HCT116 (cell line): Measurements from ENCODE around the gene RNF151. TPM values are rescaled to one million over a fixed set of nuclear protein-coding genes. Genes with fewer than 3 reads are reported as not detected.
"Not testable (repeated sequence)": the region's sequence is repeated elsewhere in the genome, so short reads cannot be mapped to it uniquely, and the experiment has no call there.

Experiments
- ATAC-seq: fragments of 200-7000 bp; cut with Tn5 transposase; 2 replicates; pipeline ENCODE4 v1.9.1; 2020; ENCODE audit warnings: mild to moderate bottlenecking, moderate library complexity
- BruUV-seq: library from RNA; stranded (reverse); fragments of 400-500 nt; replicated peaks from 2 replicates; lab custom pipeline; 2021; lab: Mats Ljungman, UMichigan
- CTCF ChIA-PET: fragments of 300-600 bp; sonication (Branson Sonifier 250); formaldehyde crosslinking; loops from one replicate; lab custom pipeline; 2021; ENCODE audit warnings: antibody characterized with exemption; lab: Charles Lee
- POLR2A ChIA-PET: fragments of 300-600, 350-600 bp; sonication (Branson Sonifier 250); formaldehyde crosslinking; loops from one replicate; lab custom pipeline; 2021; ENCODE audit warnings: antibody characterized with exemption; lab: Charles Lee
- RAD21 ChIA-PET, 2 experiments: fragments of 300-600 bp; sonication (Branson Sonifier 250); formaldehyde crosslinking; loops; one replicate each; lab custom pipeline; 2023; ENCODE audit warnings: low total read pairs in 2 of 2; ENCODE audit not compliant: uncharacterized antibody in 2 of 2, unreplicated experiment in 2 of 2, low non-redundant PET in 1 of 2; lab: Charles Lee
- DNase-seq: peaks from one replicate; pipeline ENCODE4 v3.0.0-alpha.2; 2010; ENCODE audit warnings: low read depth, low spot score
- H2AFZ ChIP-seq: fragments of 200-600 bp; shearing (Covaris generic), sonication (generic); 2 replicates; pipeline ENCODE4 v1.6.1; 2017; ENCODE audit warnings: low read depth, mixed run types, mixed read lengths, antibody characterized with exemption, low read length; ENCODE audit not compliant: poor library complexity, severe bottlenecking
- H3K27ac ChIP-seq: 2 replicates; pipeline ENCODE4 v1.5.1; 2012; ENCODE audit warnings: low read depth, low read length
- H3K27me3 ChIP-seq: fragments of 200-600 bp; sonication (generic); 2 replicates; pipeline ENCODE4 v1.6.1; 2016; ENCODE audit warnings: mixed run types, low read length, mixed read lengths; ENCODE audit not compliant: insufficient read depth
- H3K36me3 ChIP-seq, 2 experiments: fragments of 200-500 bp in 1 of 2; fragments of 200-600 bp in 1 of 2; sonication (Bioruptor generic) in 1 of 2; sonication (generic) in 1 of 2; 2 replicates each; pipeline versions ENCODE4 v1.5.1 to v1.6.1; 2014 to 2016; ENCODE audit warnings: low read length in 2 of 2, inconsistent platforms in 1 of 2, mixed read lengths in 1 of 2, mixed run types in 1 of 2; ENCODE audit not compliant: insufficient read depth in 2 of 2, control insufficient read depth in 1 of 2
- H3K4me1 ChIP-seq, 2 experiments: fragments of 200-600 bp in 1 of 2; sonication (generic) in 1 of 2; 2 replicates each; pipeline versions ENCODE4 v1.5.1 to v1.6.1; 2012 to 2017; ENCODE audit warnings: low read length in 2 of 2, inconsistent platforms in 1 of 2, mild to moderate bottlenecking in 1 of 2, mixed read lengths in 1 of 2, mixed run types in 1 of 2, moderate library complexity in 1 of 2; ENCODE audit not compliant: insufficient read depth in 2 of 2, control insufficient read depth in 1 of 2
- H3K4me2 ChIP-seq: fragments of 200-600 bp; sonication (generic); 2 replicates; pipeline ENCODE4 v1.6.1; 2017; ENCODE audit warnings: mixed run types, low read length, mixed read lengths
- H3K4me3 ChIP-seq, 2 experiments: fragments of 200-600 bp in 1 of 2; sonication (generic) in 1 of 2; replicated peaks in 1 of 2; 2 replicates each; pipeline ENCODE4 v1.5.1; 2011 to 2016; ENCODE audit warnings: low read length in 2 of 2, control low read depth in 1 of 2, low read depth in 1 of 2, mild to moderate bottlenecking in 1 of 2, mixed read lengths in 1 of 2, mixed run types in 1 of 2
- H3K79me2 ChIP-seq: fragments of 200-600 bp; sonication (generic); 2 replicates; pipeline ENCODE4 v1.6.1; 2017; ENCODE audit warnings: mild to moderate bottlenecking, mixed run types, low read length, moderate library complexity, mixed read lengths; ENCODE audit not compliant: insufficient read depth
- H3K9ac ChIP-seq: fragments of 200-600 bp; sonication (generic); 2 replicates; pipeline ENCODE4 v1.6.1; 2016; ENCODE audit warnings: low read length, mixed read lengths
- H3K9me2 ChIP-seq: fragments of 200-600 bp; sonication (generic), shearing (Covaris generic); 2 replicates; pipeline ENCODE4 v1.6.1; 2017; ENCODE audit warnings: mixed run types, mild to moderate bottlenecking, moderate library complexity; ENCODE audit not compliant: insufficient read depth
- H3K9me3 ChIP-seq, 2 experiments: fragments of 200-500 bp in 1 of 2; fragments of 200-600 bp in 1 of 2; sonication (Bioruptor generic) in 1 of 2; sonication (generic) in 1 of 2; 2 replicates each; pipeline ENCODE4 v1.6.1; 2014 to 2017; ENCODE audit warnings: low read length in 2 of 2, mixed read lengths in 2 of 2, inconsistent platforms in 1 of 2, low read depth in 1 of 2, mild to moderate bottlenecking in 1 of 2, mixed run types in 1 of 2, moderate library complexity in 1 of 2; ENCODE audit not compliant: control insufficient read depth in 1 of 2, insufficient read depth in 1 of 2
- H4K20me1 ChIP-seq: fragments of 200-600 bp; sonication (generic), shearing (Covaris generic); 2 replicates; pipeline ENCODE4 v1.6.1; 2017; ENCODE audit warnings: mixed run types, mild to moderate bottlenecking, moderate library complexity; ENCODE audit not compliant: insufficient read depth
- POLR2A ChIP-seq: IDR thresholded peaks from 2 replicates; pipeline ENCODE4 v1.7.0; 2011; ENCODE audit warnings: borderline replicate concordance; ENCODE audit not compliant: insufficient read depth, insufficient read length; ENCODE audit errors: extremely low read depth
- POLR2AphosphoS5 ChIP-seq: IDR thresholded peaks from 2 replicates; pipeline ENCODE4 v1.6.1; 2011; ENCODE audit warnings: mild to moderate bottlenecking, low read depth, low read length, moderate library complexity
- SP1 ChIP-seq: IDR thresholded peaks from 2 replicates; pipeline ENCODE4 v1.6.1; 2012; ENCODE audit warnings: low read depth
- intact Hi-C: fragments of 100-400 bp; cut with micrococcal nuclease; formaldehyde crosslinking; loops from 2 replicates; pipeline ENCODE4 v1.10.0; 2022
- total RNA-seq: library from RNA; stranded (reverse); gene quantifications from one replicate; pipeline ENCODE4 v1.2.1, GENCODE V29; 2021; ENCODE audit not compliant: unreplicated experiment

Gene RNF151
- total RNA-seq, 1 experiment from 2014 or later, result 0.30 TPM

DNA sequence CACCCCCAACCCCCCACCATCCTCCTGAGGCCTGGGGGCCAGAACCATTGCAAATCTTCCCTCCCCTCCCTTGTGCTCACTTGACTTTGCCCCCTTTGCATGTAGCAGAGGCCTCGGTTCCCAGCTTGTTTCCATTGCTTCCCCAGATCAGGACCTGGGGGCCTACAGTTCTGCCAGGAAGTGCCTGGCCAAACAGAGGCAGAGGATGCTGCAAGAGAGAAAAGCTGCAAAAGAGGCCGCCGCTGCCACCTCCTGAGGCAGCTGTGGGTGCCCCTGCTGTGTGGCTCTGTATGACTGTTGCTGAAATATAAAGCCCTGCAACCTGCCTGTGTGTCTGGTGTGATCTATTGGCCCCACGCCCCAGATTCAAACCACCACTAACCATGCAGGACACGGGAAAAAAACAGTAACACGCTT is 5.0 kb upstream of the RNF151 start:
- DNase-seq (no peak), ATAC-seq (peak; percentile 4)
- ChIA-PET POLR2A (interaction anchor here (0.6 to 3.2 kb wide), 7 partner anchors 9 to 163 kb away, joined by 3 to 21 read pairs (median 5); partner anchors contain the start of genes MSRB1 and TBL3), RAD21 (no interaction called here), CTCF (interaction anchor here (1.7 kb wide), 1 partner anchor 179 kb away, joined by 3 read pairs; no protein-coding TSS in a partner anchor)
- peaks cover 6 to 20% of the 10 kb centered on the region in 2 experiments for H3K36me3 ChIP-seq
- no peaks in the 10 kb centered on the region for H3K9me2 ChIP-seq
- no peaks in the 10 kb centered on the region for H3K27me3 ChIP-seq
- H3K4me2 ChIP-seq, result peak overlapping the region; percentile 88
- peaks cover 11% of the 10 kb centered on the region; the same call in 1 of the 2 replicates for H4K20me1 ChIP-seq
- H3K9ac ChIP-seq, result peak overlapping the region; percentile 93
- TF ChIP-seq POLR2A, result peak; percentile 88
- TF ChIP-seq SP1, result no peak
- H3K9me3 ChIP-seq, result no peaks in the 10 kb centered on the region
- peak overlapping the region; percentile 13 to 73 for H3K4me3 ChIP-seq
- H3K27ac ChIP-seq, result peak overlapping the region; percentile 94
- H2AFZ ChIP-seq, result no peak overlapping the region
- BruUV-seq, result no TSS peak
- peaks cover 11 to 46% of the 10 kb centered on the region in 2 experiments for H3K4me1 ChIP-seq
- peaks cover 69% of the 10 kb centered on the region for H3K79me2 ChIP-seq
- intact Hi-C loops, result no loop called here

DNA sequence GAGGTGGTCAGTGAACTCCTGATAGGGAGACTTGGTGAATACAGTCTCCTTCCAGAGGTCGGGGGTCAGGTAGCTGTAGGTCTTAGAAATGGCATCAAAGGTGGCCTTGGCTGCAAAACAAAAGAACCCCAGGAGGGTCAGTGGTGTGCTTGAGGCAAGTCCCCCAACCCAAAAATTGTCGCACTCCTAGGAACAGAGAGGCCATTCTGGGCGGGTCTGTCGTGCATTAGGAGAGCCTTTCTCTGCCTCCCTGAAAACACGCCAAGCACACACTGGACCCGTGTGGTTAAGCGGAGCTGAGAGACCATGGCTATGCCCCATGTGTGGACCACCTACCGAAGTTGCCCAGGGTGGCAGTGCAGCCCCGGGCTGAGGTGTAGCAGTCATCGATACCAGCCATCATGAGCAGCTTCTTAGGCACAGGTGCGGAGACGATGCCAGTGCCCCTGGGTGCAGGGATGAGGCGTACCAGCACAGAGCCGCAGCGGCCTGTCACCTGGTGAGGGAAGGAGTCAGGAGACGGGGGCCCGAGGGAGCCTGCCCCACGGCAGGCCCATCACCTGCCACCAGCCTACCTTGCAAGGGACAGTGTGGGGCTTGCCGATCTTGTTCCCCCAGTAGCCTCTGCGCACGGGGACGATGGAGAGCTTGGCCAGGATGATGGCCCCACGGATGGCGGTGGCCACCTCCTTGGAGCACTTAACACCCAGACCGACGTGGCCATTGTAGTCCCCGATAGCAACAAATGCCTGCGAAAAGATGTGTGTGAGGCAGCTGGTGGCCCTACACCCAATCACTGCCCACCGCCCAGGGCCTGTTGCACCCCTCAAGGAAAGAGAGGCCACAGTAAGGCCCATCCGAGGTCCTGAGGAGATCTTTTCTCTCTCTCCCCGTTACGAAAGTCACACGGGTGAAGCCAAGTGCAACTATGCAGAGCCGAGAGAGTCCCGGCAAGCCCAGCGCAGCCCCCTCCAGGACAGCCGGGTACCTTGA is 4.2 kb upstream of the RNF151 start:
- peaks cover 6 to 20% of the 10 kb centered on the region in 2 experiments for H3K36me3 ChIP-seq
- peaks cover 11% of the 10 kb centered on the region; the same call in 1 of the 2 replicates for H4K20me1 ChIP-seq
- peaks cover 72% of the 10 kb centered on the region for H3K79me2 ChIP-seq
- CTCF ChIA-PET, H3K9me2 ChIP-seq, H3K27me3 ChIP-seq, DNase-seq, ATAC-seq, RAD21 ChIA-PET, intact Hi-C loops, H2AFZ ChIP-seq, H3K9me3 ChIP-seq: not testable (repeated sequence)
- TSS peak; percentile 79 for BruUV-seq
- H3K27ac ChIP-seq, result peak overlapping the region; percentile 94
- peak; percentile 24; the same call in 1 of the 2 replicates for TF ChIP-seq POLR2AphosphoS5
- peak overlapping the region; percentile 93 for H3K9ac ChIP-seq
- H3K4me3 ChIP-seq, result peak overlapping the region; percentile 65 to 73
- POLR2A ChIA-PET, result interaction anchor here (0.6 to 5.9 kb wide), 6 partner anchors 8 to 164 kb away, joined by 3 to 104 read pairs (median 9); partner anchors contain the start of genes GFER, MSRB1, NOXO1 and TBL3
- H3K4me2 ChIP-seq, result peak overlapping the region; percentile 88
- H3K4me1 ChIP-seq, result peaks cover 11 to 46% of the 10 kb centered on the region in 2 experiments
